HepG2 (cell line): ENCODE results near the gene NECTIN2. TPM values are rescaled to one million over a fixed set of nuclear protein-coding genes. Genes with fewer than 3 reads are reported as not detected.

Experiments used
- ATF5 ChIP-seq: sonication (generic); formaldehyde crosslinking; IDR thresholded peaks from 2 replicates; pipeline ENCODE4 v1.4.0; 2020; ENCODE audit warnings: mild to moderate bottlenecking, low read depth, missing genetic modification reagents
- CSRNP2 ChIP-seq: sonication (generic); formaldehyde crosslinking; conservative IDR thresholded peaks from 2 replicates; pipeline ENCODE4 v1.8.0; 2022; ENCODE audit warnings: low read depth, missing genetic modification reagents
- HOXA7 ChIP-seq: sonication (generic); formaldehyde crosslinking; IDR thresholded peaks from 2 replicates; pipeline ENCODE4 v1.8.1; 2022; ENCODE audit warnings: mild to moderate bottlenecking, missing genetic modification reagents, moderate library complexity
- MAFF ChIP-seq: IDR thresholded peaks from 2 replicates; pipeline ENCODE4 v1.6.1; 2011; ENCODE audit warnings: low read depth, low read length, improper control_type of control experiment
- MED1 ChIP-seq: sonication (generic); formaldehyde crosslinking; IDR thresholded peaks from 2 replicates; pipeline ENCODE4 v1.4.0; 2020; ENCODE audit warnings: missing genetic modification reagents
- MTF1 ChIP-seq: sonication (generic); formaldehyde crosslinking; IDR thresholded peaks from 2 replicates; pipeline ENCODE4 v1.5.0; 2020; ENCODE audit warnings: missing genetic modification reagents
- PTBP1 ChIP-seq: fragments of 200-400 bp; formaldehyde crosslinking; IDR thresholded peaks from 2 replicates; pipeline ENCODE4 v1.6.1; 2018; ENCODE audit warnings: low read length, low read depth; ENCODE audit not compliant: poor library complexity, severe bottlenecking
- SMAD3 ChIP-seq: sonication (generic); formaldehyde crosslinking; IDR thresholded peaks from 2 replicates; pipeline ENCODE4 v1.4.0; 2020; ENCODE audit warnings: missing genetic modification reagents
- ZC3H4 ChIP-seq: sonication (generic); formaldehyde crosslinking; IDR thresholded peaks from 2 replicates; pipeline ENCODE4 v1.4.0; 2020; ENCODE audit warnings: missing genetic modification reagents, borderline replicate concordance
- ZKSCAN8 ChIP-seq: IDR thresholded peaks from 2 replicates; pipeline ENCODE4 v1.6.1; 2016; ENCODE audit warnings: borderline replicate concordance, missing genetic modification reagents, missing compliant biosample characterization
- ZNF44 ChIP-seq: sonication (generic); formaldehyde crosslinking; IDR thresholded peaks from 2 replicates; pipeline ENCODE4 v1.5.1; 2020; ENCODE audit warnings: mild to moderate bottlenecking, missing genetic modification reagents
- ZNF609 ChIP-seq: sonication (generic); formaldehyde crosslinking; IDR thresholded peaks from 2 replicates; pipeline ENCODE4 v1.4.0; 2020; ENCODE audit warnings: mild to moderate bottlenecking, missing genetic modification reagents, borderline replicate concordance
- polyA plus RNA-seq, 8 experiments: library from polyadenylated mRNA; depleted of rRNA in 3 of 8; stranded (reverse) in 7 of 8; unstranded in 1 of 8; fragments of >200 nt; fragmentation: Illumina TruSeq in 4 of 8; extraction: Trizol in 4 of 8; gene quantifications; 2 replicates each; pipeline versions ENCODE4 v1.2.1 to v1.2.3, GENCODE V29; 2011 to 2016; ENCODE audit warnings: low read depth in 4 of 8, missing spikeins in 1 of 8, mixed read lengths in 1 of 8; ENCODE audit not compliant: insufficient read depth in 1 of 8
- total RNA-seq, 5 experiments: library from RNA; depleted of rRNA; stranded (reverse); fragments of >200 nt; fragmentation: Illumina TruSeq; extraction: Trizol; gene quantifications; 2 replicates each; pipeline ENCODE4 v1.2.3, GENCODE V29; 2016; ENCODE audit warnings: low read depth in 1 of 5
- TF ChIP-seq, protein P1 (sequence below): sonication (generic); formaldehyde crosslinking; IDR thresholded peaks from 2 replicates; pipeline ENCODE4 v1.5.0; 2020; ENCODE audit warnings: mild to moderate bottlenecking, missing genetic modification reagents
- TF ChIP-seq, protein P2 (sequence below): IDR thresholded peaks from 2 replicates; pipeline ENCODE4 v1.6.1; 2016; ENCODE audit warnings: mild to moderate bottlenecking
- TF ChIP-seq, protein P3 (sequence below): sonication (generic); formaldehyde crosslinking; IDR thresholded peaks from 2 replicates; pipeline ENCODE4 v1.8.0; 2022; ENCODE audit warnings: low read depth, missing genetic modification reagents

NECTIN2 gene
- total and polyA plus RNA-seq, 2 of the 13 experiments (the other 11 are each of a cell fraction or from before 2014, with no cell fraction given) = 75.4 to 114 TPM

DNA sequence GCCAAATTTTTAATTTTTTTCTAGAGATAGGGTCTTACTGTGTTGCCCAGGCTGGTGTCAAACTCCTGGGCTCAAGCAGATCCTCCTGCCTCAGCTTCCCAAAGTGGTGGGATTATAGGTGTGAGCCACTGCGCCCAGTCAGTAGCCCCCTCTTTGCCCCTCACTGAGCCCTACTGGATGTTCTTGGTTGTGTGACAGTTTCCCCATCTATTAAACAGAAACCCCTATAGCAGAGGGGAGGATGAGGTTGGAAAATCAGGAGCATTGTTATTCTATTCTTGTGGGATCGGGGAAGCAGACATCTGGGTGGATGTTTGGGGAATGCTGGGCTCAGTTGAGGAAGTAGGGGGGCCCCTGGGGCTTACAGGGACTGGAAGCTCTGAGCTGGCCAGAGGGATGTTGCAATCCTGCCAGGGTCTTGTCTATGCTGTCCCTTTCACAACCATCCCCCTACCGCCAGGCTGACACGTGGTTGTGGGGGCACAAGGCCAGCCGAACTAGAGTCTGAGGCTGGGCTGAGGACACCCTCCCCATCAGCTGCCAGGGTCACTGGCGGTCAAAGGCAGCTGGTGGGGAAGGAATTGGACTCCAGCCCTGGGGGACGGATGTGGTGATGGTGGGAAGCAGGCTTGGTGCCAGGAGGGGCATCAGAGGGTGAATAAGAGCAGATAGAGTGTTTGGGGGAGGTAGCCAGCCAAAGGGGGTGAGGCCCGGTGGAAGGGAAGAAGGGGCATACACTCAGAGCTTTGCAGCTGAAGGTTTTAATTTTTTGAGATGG lies 79.2 kb downstream of the NECTIN2 start (continued):
- TF ChIP-seq, protein P1, sequence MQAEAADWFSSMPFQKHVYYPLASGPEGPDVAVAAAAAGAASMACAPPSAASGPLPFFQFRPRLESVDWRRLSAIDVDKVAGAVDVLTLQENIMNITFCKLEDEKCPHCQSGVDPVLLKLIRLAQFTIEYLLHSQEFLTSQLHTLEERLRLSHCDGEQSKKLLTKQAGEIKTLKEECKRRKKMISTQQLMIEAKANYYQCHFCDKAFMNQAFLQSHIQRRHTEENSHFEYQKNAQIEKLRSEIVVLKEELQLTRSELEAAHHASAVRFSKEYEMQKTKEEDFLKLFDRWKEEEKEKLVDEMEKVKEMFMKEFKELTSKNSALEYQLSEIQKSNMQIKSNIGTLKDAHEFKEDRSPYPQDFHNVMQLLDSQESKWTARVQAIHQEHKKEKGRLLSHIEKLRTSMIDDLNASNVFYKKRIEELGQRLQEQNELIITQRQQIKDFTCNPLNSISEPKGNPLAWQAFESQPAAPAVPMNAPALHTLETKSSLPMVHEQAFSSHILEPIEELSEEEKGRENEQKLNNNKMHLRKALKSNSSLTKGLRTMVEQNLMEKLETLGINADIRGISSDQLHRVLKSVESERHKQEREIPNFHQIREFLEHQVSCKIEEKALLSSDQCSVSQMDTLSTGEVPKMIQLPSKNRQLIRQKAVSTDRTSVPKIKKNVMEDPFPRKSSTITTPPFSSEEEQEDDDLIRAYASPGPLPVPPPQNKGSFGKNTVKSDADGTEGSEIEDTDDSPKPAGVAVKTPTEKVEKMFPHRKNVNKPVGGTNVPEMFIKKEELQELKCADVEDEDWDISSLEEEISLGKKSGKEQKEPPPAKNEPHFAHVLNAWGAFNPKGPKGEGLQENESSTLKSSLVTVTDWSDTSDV (CRISPR knock-in tag) = peak; percentile 96
- TF ChIP-seq ZNF44 (CRISPR knock-in tag) (no peak), MTF1 (CRISPR knock-in tag) (no peak), SMAD3 (CRISPR knock-in tag) (peak; percentile 93; the same call in 1 of the 2 replicates), MED1 (peak; percentile 99), PTBP1 (no peak), ZNF609 (CRISPR knock-in tag) (peak; percentile 98), ATF5 (CRISPR knock-in tag) (no peak), MAFF (no peak), HOXA7 (CRISPR knock-in tag) (no peak), ZC3H4 (CRISPR knock-in tag) (no peak), ZKSCAN8 (peak; percentile 89; the same call in 1 of the 2 replicates), CSRNP2 (CRISPR knock-in tag) (no peak)
- TF ChIP-seq, protein P2, sequence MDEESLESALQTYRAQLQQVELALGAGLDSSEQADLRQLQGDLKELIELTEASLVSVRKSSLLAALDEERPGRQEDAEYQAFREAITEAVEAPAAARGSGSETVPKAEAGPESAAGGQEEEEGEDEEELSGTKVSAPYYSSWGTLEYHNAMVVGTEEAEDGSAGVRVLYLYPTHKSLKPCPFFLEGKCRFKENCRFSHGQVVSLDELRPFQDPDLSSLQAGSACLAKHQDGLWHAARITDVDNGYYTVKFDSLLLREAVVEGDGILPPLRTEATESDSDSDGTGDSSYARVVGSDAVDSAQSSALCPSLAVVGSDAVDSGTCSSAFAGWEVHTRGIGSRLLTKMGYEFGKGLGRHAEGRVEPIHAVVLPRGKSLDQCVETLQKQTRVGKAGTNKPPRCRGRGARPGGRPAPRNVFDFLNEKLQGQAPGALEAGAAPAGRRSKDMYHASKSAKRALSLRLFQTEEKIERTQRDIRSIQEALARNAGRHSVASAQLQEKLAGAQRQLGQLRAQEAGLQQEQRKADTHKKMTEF = peak; percentile 98
- TF ChIP-seq, protein P3, sequence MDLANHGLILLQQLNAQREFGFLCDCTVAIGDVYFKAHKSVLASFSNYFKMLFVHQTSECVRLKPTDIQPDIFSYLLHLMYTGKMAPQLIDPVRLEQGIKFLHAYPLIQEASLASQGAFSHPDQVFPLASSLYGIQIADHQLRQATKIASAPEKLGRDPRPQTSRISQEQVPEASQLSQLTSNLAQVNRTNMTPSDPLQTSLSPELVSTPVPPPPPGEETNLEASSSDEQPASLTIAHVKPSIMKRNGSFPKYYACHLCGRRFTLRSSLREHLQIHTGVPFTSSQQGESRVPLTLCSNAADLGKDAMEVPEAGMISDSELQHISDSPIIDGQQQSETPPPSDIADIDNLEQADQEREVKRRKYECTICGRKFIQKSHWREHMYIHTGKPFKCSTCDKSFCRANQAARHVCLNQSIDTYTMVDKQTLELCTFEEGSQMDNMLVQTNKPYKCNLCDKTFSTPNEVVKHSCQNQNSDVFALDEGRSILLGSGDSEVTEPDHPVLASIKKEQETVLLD (CRISPR knock-in tag) = 0 out of 2 replicates have a peak, but pooled peaks have one; percentile 65
